Chondrocyte (in vitro differentiated cells): Measurements from ENCODE around the gene ZNF786. TPM values are rescaled to one million over a fixed set of nuclear protein-coding genes. Genes with fewer than 3 reads are reported as not detected.
"Not testable (repeated sequence)": the region's sequence is repeated elsewhere in the genome, so short reads cannot be mapped to it uniquely, and the experiment has no call there.

Source experiments
- DNase-seq: peaks from one replicate; pipeline ENCODE4 v3.0.0; 2021; ENCODE audit warnings: mixed read lengths, low spot score
- H3K27ac Mint-ChIP-seq: one replicate; pipeline ENCODE4 v1.8.0; 2021; ENCODE audit warnings: mild to moderate bottlenecking, moderate library complexity, mixed read lengths; ENCODE audit not compliant: unreplicated experiment
- H3K27me3 Mint-ChIP-seq: 2 replicates; pipeline ENCODE4 v1.8.0; 2021; ENCODE audit warnings: low read depth, mixed read lengths
- H3K36me3 Mint-ChIP-seq: 2 replicates; pipeline ENCODE4 v1.8.0; 2021; ENCODE audit warnings: low read depth, mixed read lengths
- H3K4me1 Mint-ChIP-seq: 2 replicates; pipeline ENCODE4 v1.8.0; 2021; ENCODE audit warnings: low read depth, mild to moderate bottlenecking, mixed read lengths
- H3K4me3 Mint-ChIP-seq: one replicate; pipeline ENCODE4 v1.8.0; 2021; ENCODE audit warnings: mild to moderate bottlenecking, moderate library complexity, mixed read lengths; ENCODE audit not compliant: unreplicated experiment
- H3K9me3 Mint-ChIP-seq: 2 replicates; pipeline ENCODE4 v1.8.0; 2021; ENCODE audit warnings: low read depth, mixed read lengths
- CTCF ChIP-seq: fragments of 200-600 bp; sonication (generic); IDR thresholded peaks from 2 replicates; pipeline ENCODE4 v1.5.0; 2021; ENCODE audit warnings: antibody characterized with exemption, mild to moderate bottlenecking, moderate library complexity
- total RNA-seq: library from RNA; stranded (reverse); gene quantifications from 3 replicates; pipeline ENCODE4 v1.2.1, GENCODE V29; 2021

Gene ZNF786
- total RNA-seq, 1 donor from 2014 or later, result 7.7 TPM

GRCh38 chr7:149046416-149046815, 44.1 kb downstream of the ZNF786 start:
- no peak overlapping the region for H3K27ac Mint-ChIP-seq
- H3K36me3 Mint-ChIP-seq, result no peaks in the 10 kb centered on the region
- DNase-seq, result no peak
- H3K27me3 Mint-ChIP-seq, result no peaks in the 10 kb centered on the region
- TF ChIP-seq CTCF, result no peak
- no peak overlapping the region for H3K4me3 Mint-ChIP-seq
- no peaks in the 10 kb centered on the region for H3K9me3 Mint-ChIP-seq
- H3K4me1 Mint-ChIP-seq, result no peaks in the 10 kb centered on the region

- Mint-ChIP-seq H3K9me3 (no peaks in the 10 kb centered on the region), H3K4me3 (no peak overlapping the region), H3K36me3 (no peaks in the 10 kb centered on the region), H3K27ac (no peak overlapping the region), H3K27me3 (no peaks in the 10 kb centered on the region), H3K4me1 (no peaks in the 10 kb centered on the region)
- no peak for DNase-seq
- TF ChIP-seq CTCF, result no peak
These were observed 46.6 kb downstream of the ZNF786 start for GRCh38 chr7:149043936-149044335.

- no peak overlapping the region for H3K4me3 Mint-ChIP-seq
- H3K36me3 Mint-ChIP-seq, result no peaks in the 10 kb centered on the region
- H3K4me1 Mint-ChIP-seq, result no peaks in the 10 kb centered on the region
- no peak overlapping the region for H3K27ac Mint-ChIP-seq
- H3K9me3 Mint-ChIP-seq, result peaks cover 2% of the 10 kb centered on the region
- no peak for DNase-seq
- no peak for TF ChIP-seq CTCF
- H3K27me3 Mint-ChIP-seq, result no peaks in the 10 kb centered on the region
These were observed 49.2 kb downstream of the ZNF786 start for GRCh38 chr7:149041350-149041749.

GRCh38 chr7:149038641-149039040, 51.9 kb downstream of the ZNF786 start:
- H3K4me3 Mint-ChIP-seq, DNase-seq, H3K27ac Mint-ChIP-seq, H3K36me3 Mint-ChIP-seq, H3K9me3 Mint-ChIP-seq, H3K27me3 Mint-ChIP-seq, H3K4me1 Mint-ChIP-seq: not testable (repeated sequence)

GRCh38 chr7:149036676-149037075, 53.8 kb downstream of the ZNF786 start:
- H3K4me3 Mint-ChIP-seq, result no peak overlapping the region
- no peak overlapping the region for H3K27ac Mint-ChIP-seq
- H3K4me1 Mint-ChIP-seq, result no peaks in the 10 kb centered on the region

More at GRCh38 chr7:149036676-149037075, 53.8 kb downstream of the ZNF786 start:
- H3K27me3 Mint-ChIP-seq, result no peaks in the 10 kb centered on the region
- H3K9me3 Mint-ChIP-seq, result peaks cover 2% of the 10 kb centered on the region
- DNase-seq, result no peak
- no peak for TF ChIP-seq CTCF
- no peaks in the 10 kb centered on the region for H3K36me3 Mint-ChIP-seq
